ENCODE data around the gene CACNA1A. TPM values are rescaled to one million over a fixed set of nuclear protein-coding genes. Genes with fewer than 3 reads are reported as not detected.

The CACNA1A gene
- total and polyA plus RNA-seq, 8 donors: 2.4 to 42.6 (median 6.8) TPM

DNA sequence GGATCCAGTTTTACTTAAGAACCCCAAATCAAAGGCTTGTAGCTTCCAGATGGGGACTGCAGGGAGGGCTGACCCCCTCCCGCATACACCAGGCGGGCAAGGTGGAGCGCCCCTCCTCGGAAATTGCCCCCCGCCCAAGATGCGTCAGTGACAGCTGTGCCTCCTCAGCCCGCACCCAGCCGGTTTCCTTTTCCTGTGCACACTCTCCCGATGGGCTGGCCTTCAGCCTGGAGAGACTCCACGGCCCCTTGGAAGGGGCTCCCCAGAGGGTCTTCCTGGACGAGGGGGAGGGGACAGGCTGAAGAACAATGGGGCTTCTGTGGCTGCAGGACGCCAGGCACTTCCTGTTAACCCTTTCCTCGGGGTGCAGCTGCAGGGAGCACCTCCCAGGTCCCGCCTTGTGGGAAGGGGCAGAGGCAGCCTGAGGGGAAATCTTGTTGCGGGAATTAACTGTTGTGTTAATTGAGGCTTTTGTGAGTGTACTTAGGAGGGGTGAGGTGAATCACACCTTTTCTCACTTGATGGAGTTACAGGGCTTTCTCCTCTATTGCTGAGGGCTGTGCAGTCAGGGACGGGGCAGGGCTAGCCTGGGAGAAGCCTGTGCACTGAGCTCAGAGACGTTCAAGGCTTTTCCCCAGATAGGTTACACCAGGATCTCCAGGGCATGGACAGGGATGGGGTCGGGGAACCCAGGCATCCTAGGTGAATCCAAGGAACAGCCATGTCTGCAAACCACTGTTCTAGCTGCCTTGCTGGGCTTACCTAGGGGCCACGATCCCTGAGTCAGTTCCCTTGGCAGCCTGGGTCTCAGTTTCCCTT lies 341.7 kb downstream of the CACNA1A start:
- H3K27me3 ChIP-seq: no peaks in the 10 kb centered on the region
- H3K27ac ChIP-seq: peak overlapping the region; percentile 90 to 97 (median 94)
- intact Hi-C loops (cut with DNase I): no loop called here
- no peaks in the 10 kb centered on the region for H3K9me3 ChIP-seq
- peaks cover 16 to 28% (median 20%) of the 10 kb centered on the region in 3 donors for H3K4me1 ChIP-seq
- no peaks in the 10 kb centered on the region for H3K36me3 ChIP-seq
- WGBS, 2 donors: 36 to 37% methylated on average over 19 of the region's 19 CpGs
- no peak for FAIRE-seq
- TF ChIP-seq CTCF (IDR thresholded peaks at IDR 0.05): no peak
- ATAC-seq: peak in 1 of 4 donors; percentile 0
- H3K4me3 ChIP-seq: peak overlapping the region in 2 of 4 donors; percentile 21 to 33
- peak in 5 of 6 donors; percentile 62 to 78 (median 68) for DNase-seq

DNA sequence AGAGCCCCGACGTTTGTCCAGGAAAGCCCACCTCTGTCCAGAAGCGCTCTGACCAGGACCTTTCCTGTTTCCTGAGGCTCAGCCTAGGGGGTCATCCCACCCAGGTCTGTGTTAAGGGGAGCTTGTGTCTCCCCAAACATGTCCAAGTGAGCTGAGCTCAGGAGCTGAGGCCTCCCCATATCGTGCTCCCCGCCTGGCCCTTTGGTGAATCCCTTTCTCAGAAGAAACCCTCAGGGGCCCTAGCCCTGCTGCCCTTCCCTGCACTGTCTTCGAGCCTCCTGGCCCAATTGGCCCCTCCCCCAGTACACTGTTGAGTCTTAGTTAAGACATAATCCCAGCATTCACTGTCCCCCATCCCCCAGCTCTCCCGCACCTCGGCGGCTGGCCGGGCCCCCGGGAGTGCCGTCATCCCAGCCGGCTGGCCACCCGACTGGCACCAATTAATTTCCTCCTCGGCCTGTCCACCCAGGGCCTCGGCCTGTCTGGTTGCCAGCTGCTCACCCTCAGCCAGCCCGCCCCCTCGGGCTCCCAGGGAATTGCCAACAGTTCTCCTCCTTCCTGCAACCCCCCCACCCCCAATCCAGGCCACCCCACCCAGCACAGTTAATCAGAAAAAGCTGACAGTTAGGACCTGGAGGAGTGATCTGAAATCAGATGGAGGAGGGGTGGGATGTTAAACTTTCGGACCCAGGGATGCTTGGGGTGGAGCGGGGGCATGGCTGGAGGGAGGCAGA lies 342.5 kb downstream of the CACNA1A start:
- H3K27me3 ChIP-seq: no peaks in the 10 kb centered on the region
- H3K36me3 ChIP-seq: no peaks in the 10 kb centered on the region
- no peaks in the 10 kb centered on the region for H3K9me3 ChIP-seq
- H3K27ac ChIP-seq: peak overlapping the region; percentile 90 to 97 (median 94)
- FAIRE-seq (no peak), DNase-seq (peak; percentile 75 to 92 (median 86)), ATAC-seq (peak; percentile 29 to 45 (median 36))
- 11 to 17% methylated on average over 14 to 20 of the region's 20 CpGs for WGBS, 2 donors
- peak overlapping the region in 2 of 4 donors; percentile 33 to 34 for H3K4me3 ChIP-seq
- no peak for TF ChIP-seq CTCF (IDR thresholded peaks at IDR 0.05)
- H3K4me1 ChIP-seq: peaks cover 16 to 25% (median 20%) of the 10 kb centered on the region in 3 donors
- intact Hi-C loops (cut with DNase I): no loop called here

- intact Hi-C loops (cut with DNase I): no loop called here
- FAIRE-seq (no peak), DNase-seq (peak; percentile 96 to 100 (median 99)), ATAC-seq (peak; percentile 81 to 89 (median 85))
- Histone ChIP-seq H3K27ac (peak overlapping the region; percentile 90 to 97 (median 94)), H3K9me3 (no peaks in the 10 kb centered on the region), H3K36me3 (no peaks in the 10 kb centered on the region), H3K4me1 (peaks cover 16 to 23% (median 20%) of the 10 kb centered on the region in 3 donors), H3K27me3 (no peaks in the 10 kb centered on the region), H3K4me3 (peak overlapping the region; percentile 13 to 34 (median 29))
- 1 to 2% methylated on average over 57 to 58 of the region's 58 CpGs for WGBS, 2 donors
- no peak for TF ChIP-seq CTCF (IDR thresholded peaks at IDR 0.05)
These were observed 343.3 kb downstream of the CACNA1A start for GRCh38 chr19:13162724-13163608.

- no peaks in the 10 kb centered on the region for H3K27me3 ChIP-seq
- peaks cover 19 to 36% (median 19%) of the 10 kb centered on the region in 3 donors for H3K4me1 ChIP-seq
- 66 to 79% methylated on average over 1 of the region's 1 CpG for WGBS, 2 donors
- ATAC-seq (no peak), DNase-seq (no peak), FAIRE-seq (no peak)
- H3K4me3 ChIP-seq: no peak overlapping the region
- intact Hi-C loops (cut with DNase I): no loop called here
- no peak for TF ChIP-seq CTCF (IDR thresholded peaks at IDR 0.05)
- no peaks in the 10 kb centered on the region for H3K36me3 ChIP-seq
- H3K27ac ChIP-seq: peak overlapping the region in 2 of 4 donors; percentile 23 to 97
- no peaks in the 10 kb centered on the region for H3K9me3 ChIP-seq
These were observed 345.7 kb downstream of the CACNA1A start for GRCh38 chr19:13160557-13160956.

All from pancreas (tissue), 10 donors.